ENCODE measurements around the gene TRAF6. TPM values are rescaled to one million over a fixed set of nuclear protein-coding genes. Genes with fewer than 3 reads are reported as not detected.
A peak's percentile ranks its signal among the peaks of the same experiment; 100 is the strongest.

Gene TRAF6
- total and polyA plus RNA-seq, 4 donors, result 9.4 to 14.3 (median 11.8) TPM

DNA sequence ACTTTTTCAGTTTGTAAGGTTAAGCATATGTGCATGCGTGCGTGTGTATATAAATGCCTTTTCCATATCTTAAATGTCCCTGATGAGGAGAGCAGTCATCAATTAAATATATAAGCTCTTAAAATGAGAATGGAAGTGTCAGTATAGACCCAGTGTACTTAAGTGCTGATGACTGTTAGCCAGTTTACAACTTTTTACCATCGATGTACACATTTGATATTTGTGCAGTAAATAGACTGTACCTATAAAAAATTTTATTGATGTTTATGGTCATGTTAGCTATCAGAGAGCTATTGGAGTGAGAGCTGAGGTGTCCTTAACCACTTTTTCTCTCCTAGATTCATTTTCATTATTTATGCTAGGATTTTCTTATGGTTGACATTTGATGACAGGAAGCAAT, 45.4 kb downstream of the TRAF6 start:
- no CpG with 5 or more reads among the region's 3 CpGs for WGBS (ENCODE audit: insufficient coverage)
- Histone ChIP-seq H3K27me3 (ENCODE audit: control insufficient read depth, insufficient read depth, low read length) (no peaks in the 10 kb centered on the region), H3K4me1 (ENCODE audit: control insufficient read depth, insufficient read depth, low read length) (no peaks in the 10 kb centered on the region), H3K9me3 (ENCODE audit: control insufficient read depth, insufficient read depth, low read length) (no peaks in the 10 kb centered on the region), H3K36me3 (ENCODE audit: control insufficient read depth, insufficient read depth, low read length) (peaks cover 14% of the 10 kb centered on the region), H3K4me3 (ENCODE audit: low read depth, low read length) (no peak overlapping the region), H3K27ac (ENCODE audit: low read depth, low read length) (no peak overlapping the region)
- DNase-seq (ENCODE audit: low read depth in 4 of 6, low spot score in 6 of 6), result no peak

DNA sequence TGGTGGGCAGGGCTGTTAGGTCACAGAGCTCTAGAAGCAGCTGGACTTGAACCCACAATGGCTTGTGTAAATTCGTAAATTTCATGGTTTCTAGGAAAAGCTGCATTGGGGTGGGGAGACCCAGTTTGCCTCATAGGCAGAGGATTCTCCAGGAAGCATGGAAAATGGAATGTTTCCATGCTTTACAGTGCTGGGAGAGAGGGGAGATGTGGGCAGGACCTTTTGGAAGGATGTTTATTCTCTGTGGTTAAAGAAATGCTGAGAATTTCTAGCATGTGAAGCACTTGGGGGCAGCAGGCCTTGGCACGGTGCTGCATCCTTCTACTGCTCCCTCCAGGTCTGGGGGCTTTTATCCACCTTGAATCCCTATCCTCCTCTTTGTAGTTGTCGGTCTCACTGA, 46.3 kb downstream of the TRAF6 start:
- Histone ChIP-seq H3K27me3 (ENCODE audit: control insufficient read depth, insufficient read depth, low read length) (no peaks in the 10 kb centered on the region), H3K4me3 (ENCODE audit: low read depth, low read length) (no peak overlapping the region), H3K27ac (ENCODE audit: low read depth, low read length) (no peak overlapping the region), H3K4me1 (ENCODE audit: control insufficient read depth, insufficient read depth, low read length) (peaks cover 5% of the 10 kb centered on the region), H3K36me3 (ENCODE audit: control insufficient read depth, insufficient read depth, low read length) (peaks cover 17% of the 10 kb centered on the region), H3K9me3 (ENCODE audit: control insufficient read depth, insufficient read depth, low read length) (no peaks in the 10 kb centered on the region)
- 93% methylated on average over 1 of the region's 3 CpGs for WGBS (ENCODE audit: insufficient coverage)
- DNase-seq (ENCODE audit: low read depth in 4 of 6, low spot score in 6 of 6), result no peak

DNA sequence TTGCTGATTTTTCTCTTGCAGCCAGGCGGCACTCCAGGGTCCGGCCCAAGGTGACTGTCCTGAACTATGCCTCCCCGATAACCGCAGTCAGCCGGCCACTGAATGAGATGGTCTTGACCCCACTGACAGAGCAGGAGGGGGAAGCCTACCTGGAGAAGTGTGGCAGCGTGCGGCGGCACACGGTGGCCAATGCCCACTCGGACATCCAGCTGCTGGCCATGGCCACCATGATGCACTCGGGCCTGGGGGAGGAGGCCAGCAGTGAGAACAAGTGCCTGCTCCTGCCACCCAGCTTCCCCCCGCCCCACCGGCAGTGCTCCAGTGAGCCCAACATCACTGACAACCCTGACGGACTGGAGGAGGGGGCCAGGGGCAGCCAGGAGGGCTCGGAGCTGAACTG, 47.8 kb downstream of the TRAF6 start:
- H3K9me3 ChIP-seq (ENCODE audit: control insufficient read depth, insufficient read depth, low read length), result no peaks in the 10 kb centered on the region
- H3K4me1 ChIP-seq (ENCODE audit: control insufficient read depth, insufficient read depth, low read length), result peaks cover 5% of the 10 kb centered on the region
- 97% methylated on average over 15 of the region's 15 CpGs for WGBS (ENCODE audit: insufficient coverage)
- no peak overlapping the region for H3K4me3 ChIP-seq (ENCODE audit: low read depth, low read length)
- no peak overlapping the region for H3K27ac ChIP-seq (ENCODE audit: low read depth, low read length)
- H3K36me3 ChIP-seq (ENCODE audit: control insufficient read depth, insufficient read depth, low read length), result peaks cover 17% of the 10 kb centered on the region
- DNase-seq (ENCODE audit: low read depth in 4 of 6, low spot score in 6 of 6), result no peak
- no peaks in the 10 kb centered on the region for H3K27me3 ChIP-seq (ENCODE audit: control insufficient read depth, insufficient read depth, low read length)

DNA sequence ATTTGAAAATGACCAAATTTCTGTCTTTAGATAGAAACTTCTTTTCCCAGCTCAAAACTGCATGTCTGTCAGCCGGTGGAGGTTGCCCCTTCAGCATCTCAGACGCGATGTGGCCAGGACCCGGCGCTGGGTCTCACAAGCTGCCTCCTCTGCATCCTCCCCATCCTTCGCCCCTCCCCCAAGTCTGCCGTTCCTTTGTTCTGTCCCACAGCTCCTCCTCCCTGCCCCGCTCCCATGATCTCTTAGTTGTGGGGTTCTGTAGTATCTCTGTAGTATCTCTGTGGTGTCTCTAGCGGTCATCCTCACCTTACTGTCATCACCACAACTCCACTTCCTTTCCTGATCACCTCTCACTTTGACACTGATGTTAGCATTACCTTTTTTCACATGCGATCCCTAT, 49.9 kb downstream of the TRAF6 start:
- H3K27ac ChIP-seq (ENCODE audit: low read depth, low read length), result no peak overlapping the region
- DNase-seq (ENCODE audit: low read depth in 4 of 6, low spot score in 6 of 6), result peak in 1 of 6 donors; percentile 24
- peaks cover 25% of the 10 kb centered on the region for H3K4me1 ChIP-seq (ENCODE audit: control insufficient read depth, insufficient read depth, low read length)
- H3K9me3 ChIP-seq (ENCODE audit: control insufficient read depth, insufficient read depth, low read length), result no peaks in the 10 kb centered on the region
- peaks cover 29% of the 10 kb centered on the region for H3K36me3 ChIP-seq (ENCODE audit: control insufficient read depth, insufficient read depth, low read length)
- H3K4me3 ChIP-seq (ENCODE audit: low read depth, low read length), result no peak overlapping the region
- H3K27me3 ChIP-seq (ENCODE audit: control insufficient read depth, insufficient read depth, low read length), result no peaks in the 10 kb centered on the region
- WGBS (ENCODE audit: insufficient coverage), result 48% methylated on average over 4 of the region's 10 CpGs

DNA sequence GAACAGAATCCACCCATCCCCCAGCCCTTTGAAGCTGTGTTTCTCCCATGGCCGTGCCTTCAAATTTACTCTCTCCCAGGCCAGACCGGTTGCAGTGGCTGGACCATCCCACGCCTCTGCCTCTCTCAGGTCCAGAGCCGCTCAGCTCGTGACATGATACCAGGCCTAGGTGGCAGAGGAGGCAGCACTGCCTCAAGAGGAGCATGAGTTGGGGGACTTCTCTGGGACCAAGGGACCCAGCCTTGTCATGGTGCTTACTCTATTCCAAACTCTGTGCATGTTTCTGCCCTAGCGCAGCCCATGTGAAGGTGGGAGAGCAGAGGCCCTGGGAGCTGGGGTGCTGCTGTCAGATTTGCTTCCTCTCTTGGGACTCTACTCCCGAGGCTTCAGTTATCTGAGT, 51.0 kb downstream of the TRAF6 start:
- H3K4me1 ChIP-seq (ENCODE audit: control insufficient read depth, insufficient read depth, low read length), result peaks cover 37% of the 10 kb centered on the region
- 84% methylated on average over 7 of the region's 7 CpGs for WGBS (ENCODE audit: insufficient coverage)
- H3K27me3 ChIP-seq (ENCODE audit: control insufficient read depth, insufficient read depth, low read length), result no peaks in the 10 kb centered on the region
- H3K36me3 ChIP-seq (ENCODE audit: control insufficient read depth, insufficient read depth, low read length), result peaks cover 31% of the 10 kb centered on the region
- no peaks in the 10 kb centered on the region for H3K9me3 ChIP-seq (ENCODE audit: control insufficient read depth, insufficient read depth, low read length)
- no peak for DNase-seq (ENCODE audit: low read depth in 4 of 6, low spot score in 6 of 6)
- no peak overlapping the region for H3K4me3 ChIP-seq (ENCODE audit: low read depth, low read length)
- no peak overlapping the region for H3K27ac ChIP-seq (ENCODE audit: low read depth, low read length)

DNA sequence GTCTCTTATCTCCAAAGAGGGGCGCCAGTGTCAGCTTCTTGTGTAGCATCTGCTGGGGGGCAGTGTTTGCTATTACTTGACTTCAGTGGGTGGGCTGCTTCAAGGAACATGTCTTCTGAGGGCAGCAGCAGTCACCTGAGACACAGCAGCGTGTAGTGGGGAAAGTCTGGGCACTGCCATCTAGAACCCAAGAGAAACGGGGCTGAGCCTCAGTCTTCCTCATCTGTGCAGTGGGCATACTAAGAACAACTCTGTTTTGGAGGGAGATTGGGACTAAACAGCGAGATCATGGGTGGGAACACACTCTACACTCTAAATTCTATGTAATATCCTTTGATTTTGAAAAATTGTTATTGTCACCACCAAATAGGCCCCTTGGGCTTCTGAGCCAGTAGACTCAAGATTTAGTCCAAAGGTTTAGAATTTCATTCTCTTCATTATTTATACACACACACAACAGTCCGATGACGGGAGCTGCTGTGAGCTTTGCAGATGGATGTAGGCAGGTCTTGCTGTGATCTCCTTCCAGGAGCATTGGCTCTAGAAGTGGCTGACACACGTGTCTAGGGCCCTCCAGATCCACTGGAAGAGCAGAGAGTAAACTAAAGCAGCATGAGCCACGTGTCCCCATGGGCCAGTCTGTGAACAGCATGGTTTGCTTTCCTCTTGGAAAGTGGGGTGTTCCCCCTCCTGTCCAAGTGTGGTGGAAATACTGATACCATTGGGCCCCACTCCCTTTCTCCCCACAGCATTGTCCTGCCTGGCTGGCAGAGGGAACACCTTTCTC, 51.8 kb downstream of the TRAF6 start:
- H3K27me3 ChIP-seq (ENCODE audit: control insufficient read depth, insufficient read depth, low read length), result no peaks in the 10 kb centered on the region
- DNase-seq (ENCODE audit: low read depth in 4 of 6, low spot score in 6 of 6), result no peak
- 87% methylated on average over 5 of the region's 8 CpGs for whole genome bisulfite sequencing (ENCODE audit: insufficient coverage)
- H3K4me3 ChIP-seq (ENCODE audit: low read depth, low read length), result no peak overlapping the region
- H3K27ac ChIP-seq (ENCODE audit: low read depth, low read length), result no peak overlapping the region
- no peaks in the 10 kb centered on the region for H3K9me3 ChIP-seq (ENCODE audit: control insufficient read depth, insufficient read depth, low read length)
- H3K4me1 ChIP-seq (ENCODE audit: control insufficient read depth, insufficient read depth, low read length), result peaks cover 44% of the 10 kb centered on the region
- peaks cover 31% of the 10 kb centered on the region for H3K36me3 ChIP-seq (ENCODE audit: control insufficient read depth, insufficient read depth, low read length)

DNA sequence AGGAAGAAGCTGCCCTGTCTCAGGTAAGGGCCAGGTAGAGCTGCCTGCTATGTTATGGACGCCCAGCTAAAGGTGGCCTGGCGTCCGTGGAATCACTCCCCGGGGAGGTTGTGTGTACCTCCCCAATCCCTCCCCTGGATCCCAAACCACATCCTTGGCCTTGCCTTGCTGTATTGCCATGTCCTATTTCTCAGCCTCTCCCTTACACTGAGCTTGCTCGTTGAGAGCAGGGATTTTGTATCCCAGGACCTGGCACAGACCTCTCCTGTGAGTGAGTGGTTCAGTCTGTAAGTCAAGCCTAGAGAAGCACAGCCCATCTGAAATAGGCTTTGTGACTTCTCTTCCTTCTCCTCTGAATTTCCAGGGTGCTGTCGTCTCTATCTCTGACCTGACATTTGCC, 53.9 kb downstream of the TRAF6 start:
- no peak overlapping the region for H3K4me3 ChIP-seq (ENCODE audit: low read depth, low read length)
- peaks cover 29% of the 10 kb centered on the region for H3K36me3 ChIP-seq (ENCODE audit: control insufficient read depth, insufficient read depth, low read length)
- peaks cover 54% of the 10 kb centered on the region for H3K4me1 ChIP-seq (ENCODE audit: control insufficient read depth, insufficient read depth, low read length)
- DNase-seq (ENCODE audit: low read depth in 4 of 6, low spot score in 6 of 6), result no peak
- no peaks in the 10 kb centered on the region for H3K9me3 ChIP-seq (ENCODE audit: control insufficient read depth, insufficient read depth, low read length)
- H3K27ac ChIP-seq (ENCODE audit: low read depth, low read length), result peak overlapping the region; percentile 88
- no peaks in the 10 kb centered on the region for H3K27me3 ChIP-seq (ENCODE audit: control insufficient read depth, insufficient read depth, low read length)
- WGBS (ENCODE audit: insufficient coverage), result 76% methylated on average over 4 of the region's 6 CpGs

DNA sequence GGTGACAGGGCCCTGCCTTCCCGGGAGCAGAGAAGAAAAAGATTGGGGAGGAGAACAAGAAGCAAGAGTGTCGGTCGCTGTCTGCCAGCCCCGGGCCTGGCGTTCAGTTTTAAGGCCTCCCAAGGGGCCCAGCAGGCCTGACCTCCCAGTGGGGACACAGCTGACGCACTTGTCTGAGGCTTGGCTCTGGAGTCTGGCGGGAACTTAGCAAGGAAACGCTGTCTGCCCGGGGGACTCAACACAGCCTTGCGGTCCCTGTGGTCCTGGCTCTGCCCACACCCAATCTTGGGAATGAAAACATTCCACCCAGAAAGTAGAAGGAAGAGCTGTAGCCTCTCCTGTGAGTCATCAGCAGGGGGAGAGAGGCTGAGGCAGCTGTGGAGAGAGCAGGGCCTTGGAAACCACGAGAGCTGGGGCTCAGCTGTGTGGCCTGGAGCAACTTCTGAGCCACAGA, 54.4 kb downstream of the TRAF6 start:
- Histone ChIP-seq H3K4me3 (ENCODE audit: low read depth, low read length) (no peak overlapping the region), H3K36me3 (ENCODE audit: control insufficient read depth, insufficient read depth, low read length) (peaks cover 28% of the 10 kb centered on the region), H3K27me3 (ENCODE audit: control insufficient read depth, insufficient read depth, low read length) (no peaks in the 10 kb centered on the region), H3K4me1 (ENCODE audit: control insufficient read depth, insufficient read depth, low read length) (peaks cover 59% of the 10 kb centered on the region), H3K9me3 (ENCODE audit: control insufficient read depth, insufficient read depth, low read length) (no peaks in the 10 kb centered on the region), H3K27ac (ENCODE audit: low read depth, low read length) (peak overlapping the region; percentile 88)
- WGBS (ENCODE audit: insufficient coverage), result 39% methylated on average over 11 of the region's 11 CpGs
- peak in 4 of 6 donors; percentile 28 to 82 (median 56) for DNase-seq (ENCODE audit: low read depth in 4 of 6, low spot score in 6 of 6)

DNA sequence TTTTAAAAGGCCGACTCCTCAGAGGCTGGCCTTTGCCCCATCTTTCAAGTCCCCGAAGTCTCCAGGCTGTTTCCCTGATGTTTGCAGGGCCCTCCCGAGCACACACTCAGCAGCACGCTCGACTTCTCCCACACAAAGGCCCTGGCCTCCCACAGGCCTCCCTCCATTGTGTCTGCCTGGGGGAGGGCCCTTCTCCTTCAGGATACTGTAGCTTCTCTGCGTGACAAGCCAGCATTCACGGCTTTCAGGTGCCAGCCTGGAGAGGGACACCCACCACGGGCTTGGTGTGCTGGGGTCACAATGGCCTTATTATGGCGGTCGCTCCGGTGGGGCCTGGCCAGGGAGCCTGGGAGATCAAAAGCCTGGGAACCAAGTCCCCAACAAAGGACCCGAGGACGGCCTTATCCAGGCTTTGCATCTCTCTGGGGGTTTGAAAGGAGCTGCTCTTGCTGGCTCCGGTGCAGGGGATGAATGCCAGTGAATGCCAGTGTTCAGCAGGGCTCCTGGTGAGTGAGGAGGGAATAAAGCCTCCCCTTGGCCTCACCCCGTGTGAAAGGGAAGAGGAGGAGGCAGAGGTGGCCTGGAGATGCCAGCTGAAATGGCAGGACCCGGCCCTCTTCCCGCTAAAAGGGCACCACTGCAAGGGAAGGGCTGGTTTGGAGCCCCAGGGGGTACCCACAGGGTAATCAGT, 55.0 kb downstream of the TRAF6 start:
- Histone ChIP-seq H3K9me3 (ENCODE audit: control insufficient read depth, insufficient read depth, low read length) (no peaks in the 10 kb centered on the region), H3K4me3 (ENCODE audit: low read depth, low read length) (no peak overlapping the region), H3K4me1 (ENCODE audit: control insufficient read depth, insufficient read depth, low read length) (peaks cover 62% of the 10 kb centered on the region), H3K27me3 (ENCODE audit: control insufficient read depth, insufficient read depth, low read length) (no peaks in the 10 kb centered on the region), H3K27ac (ENCODE audit: low read depth, low read length) (peak overlapping the region; percentile 88), H3K36me3 (ENCODE audit: control insufficient read depth, insufficient read depth, low read length) (peaks cover 22% of the 10 kb centered on the region)
- 24% methylated on average over 15 of the region's 17 CpGs for WGBS (ENCODE audit: insufficient coverage)
- DNase-seq (ENCODE audit: low read depth in 4 of 6, low spot score in 6 of 6), result peak in 5 of 6 donors; percentile 62 to 92 (median 76)

DNA sequence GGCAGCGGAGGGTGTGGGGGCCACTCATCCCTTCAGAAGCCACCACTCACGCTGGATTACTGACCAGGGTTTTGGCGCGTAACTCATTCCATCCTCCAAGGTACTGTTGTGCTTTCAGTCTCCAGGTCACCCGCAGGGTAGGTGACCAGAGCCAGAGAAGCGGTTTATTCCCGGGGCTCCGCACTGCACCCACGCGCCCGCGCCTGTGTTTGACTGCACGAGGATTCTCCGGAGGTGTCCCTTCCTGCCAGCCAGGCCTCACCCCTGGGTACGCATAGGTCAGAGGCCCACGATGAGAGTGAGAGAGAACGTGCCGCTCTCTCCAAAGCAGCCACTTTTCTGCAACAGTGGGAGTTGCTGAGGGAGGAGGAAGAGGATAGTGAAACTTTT, 55.5 kb downstream of the TRAF6 start:
- H3K4me1 ChIP-seq (ENCODE audit: control insufficient read depth, insufficient read depth, low read length), result peaks cover 67% of the 10 kb centered on the region
- no peaks in the 10 kb centered on the region for H3K9me3 ChIP-seq (ENCODE audit: control insufficient read depth, insufficient read depth, low read length)
- WGBS (ENCODE audit: insufficient coverage), result 45% methylated on average over 18 of the region's 18 CpGs
- DNase-seq (ENCODE audit: low read depth in 4 of 6, low spot score in 6 of 6), result no peak
- no peak overlapping the region for H3K4me3 ChIP-seq (ENCODE audit: low read depth, low read length)
- H3K27ac ChIP-seq (ENCODE audit: low read depth, low read length), result peak overlapping the region; percentile 88
- H3K27me3 ChIP-seq (ENCODE audit: control insufficient read depth, insufficient read depth, low read length), result no peaks in the 10 kb centered on the region
- H3K36me3 ChIP-seq (ENCODE audit: control insufficient read depth, insufficient read depth, low read length), result peaks cover 22% of the 10 kb centered on the region
